ENCODE measurements around the gene NELFB.

Gene NELFB

GRCh38 chr9:137231372-137232039, 23.6 kb upstream of the NELFB start:
- in situ Hi-C loops (cut with MboI; ENCODE audit: low sequenced_read_pairs, unreplicated experiment), result no loop called here
- TF ChIP-seq CTCF (IDR thresholded peaks at IDR 0.05; ENCODE audit: borderline replicate concordance, control extremely low read depth, extremely low read depth, insufficient read depth, missing control alignments), result no peak
- DNase-seq (ENCODE audit: low spot score), result no peak

GRCh38 chr9:137232101-137232500, 23.0 kb upstream of the NELFB start:
- no peak for TF ChIP-seq CTCF (IDR thresholded peaks at IDR 0.05; ENCODE audit: borderline replicate concordance, control extremely low read depth, extremely low read depth, insufficient read depth, missing control alignments)
- in situ Hi-C loops (cut with MboI; ENCODE audit: low sequenced_read_pairs, unreplicated experiment), result no loop called here

GRCh38 chr9:137232510-137232909, 22.6 kb upstream of the NELFB start:
- DNase-seq (ENCODE audit: low spot score), result no peak
- in situ Hi-C loops (cut with MboI; ENCODE audit: low sequenced_read_pairs, unreplicated experiment), result no loop called here
- TF ChIP-seq CTCF (IDR thresholded peaks at IDR 0.05; ENCODE audit: borderline replicate concordance, control extremely low read depth, extremely low read depth, insufficient read depth, missing control alignments), result no peak

More at GRCh38 chr9:137232101-137232500, 23.0 kb upstream of the NELFB start:
- DNase-seq (ENCODE audit: low spot score), result no peak

GRCh38 chr9:137233143-137233980, 21.8 kb upstream of the NELFB start:
- DNase-seq (ENCODE audit: low spot score), result no peak
- no peak for TF ChIP-seq CTCF (IDR thresholded peaks at IDR 0.05; ENCODE audit: borderline replicate concordance, control extremely low read depth, extremely low read depth, insufficient read depth, missing control alignments)
- in situ Hi-C loops (cut with MboI; ENCODE audit: low sequenced_read_pairs, unreplicated experiment), result no loop called here

- DNase-seq (ENCODE audit: low spot score), result no peak
- in situ Hi-C loops (cut with MboI; ENCODE audit: low sequenced_read_pairs, unreplicated experiment), result no loop called here
- no peak for TF ChIP-seq CTCF (IDR thresholded peaks at IDR 0.05; ENCODE audit: borderline replicate concordance, control extremely low read depth, extremely low read depth, insufficient read depth, missing control alignments)
These were observed 21.0 kb upstream of the NELFB start for GRCh38 chr9:137234055-137234697.

GRCh38 chr9:137234758-137235423, 20.2 kb upstream of the NELFB start:
- no peak for TF ChIP-seq CTCF (IDR thresholded peaks at IDR 0.05; ENCODE audit: borderline replicate concordance, control extremely low read depth, extremely low read depth, insufficient read depth, missing control alignments)
- in situ Hi-C loops (cut with MboI; ENCODE audit: low sequenced_read_pairs, unreplicated experiment), result no loop called here
- no peak for DNase-seq (ENCODE audit: low spot score)

Measured in GM13976 (cell line).